Kidney (tissue), 14 donors: Measurements from ENCODE around the gene RGL3. TPM values are rescaled to one million over a fixed set of nuclear protein-coding genes. Genes with fewer than 3 reads are reported as not detected.

Experiments used
- DNase-seq, 5 donors: peaks; one replicate each; pipeline ENCODE4 v3.0.0-alpha.2; 2013 to 2020
- FAIRE-seq: peaks from 2 replicates; lab custom pipeline; 2012; peaks lifted over from hg19 to GRCh38; lab: Jason Lieb, UNC
- H3K27ac ChIP-seq, 2 donors: one replicate each; pipeline ENCODE4 v1.7.0; 2013; ENCODE audit warnings: low read depth in 2 of 2, low read length in 2 of 2, inconsistent platforms in 1 of 2
- H3K27me3 ChIP-seq: one replicate; pipeline ENCODE4 v1.7.1; 2013; ENCODE audit warnings: low read length, inconsistent platforms; ENCODE audit not compliant: control insufficient read depth, insufficient read depth
- H3K36me3 ChIP-seq, 3 donors: one replicate each; pipeline versions ENCODE4 v1.7.0 to v1.7.1; 2013; ENCODE audit warnings: low read length in 3 of 3, control low read depth in 1 of 3, inconsistent platforms in 1 of 3; ENCODE audit not compliant: insufficient read depth in 3 of 3, control insufficient read depth in 2 of 3
- H3K4me1 ChIP-seq, 3 donors: one replicate each; pipeline versions ENCODE4 v1.7.0 to v1.7.1; 2013; ENCODE audit warnings: low read length in 3 of 3, inconsistent platforms in 1 of 3, low read depth in 1 of 3; ENCODE audit not compliant: control insufficient read depth in 2 of 3, insufficient read depth in 2 of 3
- H3K4me3 ChIP-seq, 3 donors: one replicate each; pipeline versions ENCODE4 v1.7.0 to v1.8.1; 2013; ENCODE audit warnings: low read length in 3 of 3, control low read depth in 1 of 3, inconsistent platforms in 1 of 3
- H3K9ac ChIP-seq, 3 donors: one replicate each; pipeline versions ENCODE4 v1.7.0 to v1.7.1; 2013; ENCODE audit warnings: low read length in 3 of 3, control low read depth in 1 of 3, inconsistent platforms in 1 of 3
- H3K9me3 ChIP-seq, 3 donors: one replicate each; pipeline versions ENCODE4 v1.7.0 to v1.7.1; 2013; ENCODE audit warnings: low read length in 3 of 3, control low read depth in 1 of 3, inconsistent platforms in 1 of 3; ENCODE audit not compliant: control insufficient read depth in 2 of 3, insufficient read depth in 1 of 3
- CTCF ChIP-seq: IDR thresholded peaks from 3 replicates; pipeline ENCODE4 v1.5.1; 2012; ENCODE audit warnings: mild to moderate bottlenecking, moderate library complexity, borderline replicate concordance; ENCODE audit not compliant: insufficient read depth; ENCODE audit errors: extremely low read depth
- intact Hi-C: fragments of 100-400 bp; cut with DNase I; formaldehyde crosslinking; loops from one replicate; pipeline ENCODE4 v1.11.1; 2022
- polyA plus RNA-seq: library from polyadenylated mRNA; stranded (reverse); fragments of 350-450 nt; fragmentation: Illumina TruSeq; extraction: RNeasy Lipid Tissue Mini Kit (QIAGEN cat#74804); gene quantifications from one replicate; pipeline ENCODE4 v1.2.3, GENCODE V29; 2014; ENCODE audit warnings: low read depth, low replicate concordance; ENCODE audit not compliant: insufficient read depth
- total RNA-seq: library from RNA; stranded (reverse); fragmentation: NEBNext Ultra II Directional; extraction: Animal tissue kit (Norgen Biotek cat#: 25700); gene quantifications from one replicate; pipeline ENCODE4 v1.2.1, GENCODE V29; 2021
- donor health status: control.
- donor health status: control.
- donor health status: control.
- donor health status: control.
- donor health status: control.
- donor health status: DM: yes; HTN: yes; CAD: no.
- donor health status: Normal renal cell carcinoma (clear cell type).

RGL3 gene
- total and polyA plus RNA-seq, 2 donors from 2014 or later = 56.9 to 126 TPM

- H3K9ac ChIP-seq = no peak overlapping the region
- intact Hi-C loops = no loop called here
- TF ChIP-seq CTCF = no peak
Observed at GRCh38 chr19:11464333-11465265, 45.5 kb upstream of the RGL3 start.

GRCh38 chr19:11463391-11463790 lies 44.3 kb upstream of the RGL3 start:
- Histone ChIP-seq H3K9ac (no peak overlapping the region), H3K9me3 (no peaks in the 10 kb centered on the region), H3K4me3 (no peak overlapping the region), H3K4me1 (no peaks in the 10 kb centered on the region), H3K27ac (no peak overlapping the region), H3K36me3 (no peaks in the 10 kb centered on the region), H3K27me3 (no peaks in the 10 kb centered on the region)
- intact Hi-C loops = no loop called here
- TF ChIP-seq CTCF = no peak
- FAIRE-seq (no peak), DNase-seq (no peak)

More at GRCh38 chr19:11464333-11465265, 45.5 kb upstream of the RGL3 start:
- H3K36me3 ChIP-seq = no peaks in the 10 kb centered on the region
- DNase-seq (no peak), FAIRE-seq (no peak)
- H3K27ac ChIP-seq = no peak overlapping the region
- H3K9me3 ChIP-seq = no peaks in the 10 kb centered on the region
- no peaks in the 10 kb centered on the region for H3K4me1 ChIP-seq
- H3K4me3 ChIP-seq = peak overlapping the region in 1 of 3 donors; percentile 21
- H3K27me3 ChIP-seq = no peaks in the 10 kb centered on the region

- H3K9me3 ChIP-seq = no peaks in the 10 kb centered on the region
- no peak overlapping the region for H3K9ac ChIP-seq
- TF ChIP-seq CTCF = no peak
- H3K27ac ChIP-seq = no peak overlapping the region
- intact Hi-C loops = no loop called here
- H3K4me1 ChIP-seq = no peaks in the 10 kb centered on the region
- no peaks in the 10 kb centered on the region for H3K36me3 ChIP-seq
- no peak for DNase-seq
- no peak for FAIRE-seq
- H3K27me3 ChIP-seq = no peaks in the 10 kb centered on the region
- H3K4me3 ChIP-seq = no peak overlapping the region
Observed at GRCh38 chr19:11461453-11461852, 42.3 kb upstream of the RGL3 start.
